ENCODE data around the gene ELF2. TPM values are rescaled to one million over a fixed set of nuclear protein-coding genes. Genes with fewer than 3 reads are reported as not detected.
A peak's percentile ranks its signal among the peaks of the same experiment; 100 is the strongest.

Gene ELF2
- total and polyA plus RNA-seq, 5 donors, result 15.6 to 44.0 (median 42.7) TPM

DNA sequence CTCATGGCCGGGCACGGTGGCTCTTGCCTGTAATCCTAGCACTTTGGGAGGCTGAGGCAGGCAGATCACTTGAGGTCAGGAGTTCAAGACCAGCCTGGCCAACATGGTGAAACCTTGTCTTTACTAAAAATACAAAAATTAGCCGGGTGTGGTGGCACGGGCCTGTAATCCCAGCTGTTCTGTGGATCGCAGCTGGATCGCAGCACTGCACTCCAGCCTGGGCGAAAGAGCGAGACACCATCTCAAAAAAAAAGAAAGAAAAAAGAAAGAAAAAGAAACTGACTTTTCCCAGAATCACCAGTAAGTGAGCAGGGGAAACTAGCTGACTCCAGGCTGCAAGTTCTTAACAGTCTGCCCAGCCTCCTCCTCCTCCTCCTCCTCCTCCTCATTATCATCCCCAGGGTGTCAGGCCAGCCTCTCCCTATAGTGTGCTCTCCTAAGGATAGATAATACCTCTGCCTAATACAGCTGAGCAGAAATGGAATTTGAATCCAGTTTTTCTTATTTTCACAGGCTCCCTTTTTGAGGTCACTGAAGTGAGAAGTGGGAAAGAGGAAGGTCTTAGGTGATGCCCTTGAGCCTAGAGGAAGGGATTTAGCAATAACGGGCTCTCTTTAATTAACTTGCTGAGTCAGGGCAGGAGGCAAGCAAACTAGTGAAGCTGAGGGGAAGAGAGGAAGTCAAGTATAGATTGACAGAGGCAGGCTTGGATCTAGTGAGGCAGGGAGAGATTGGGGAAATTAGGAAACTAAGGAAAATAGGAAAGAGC is 11.8 kb upstream of the ELF2 start:
- ATAC-seq (peak; percentile 70 to 71), DNase-seq (no peak)
- Histone ChIP-seq H3K4me3 (ENCODE audit: low read length) (no peak overlapping the region), H3K9me3 (ENCODE audit: control insufficient read depth, low read length) (no peaks in the 10 kb centered on the region), H3K27me3 (ENCODE audit: control insufficient read depth, insufficient read depth) (no peaks in the 10 kb centered on the region), H3K4me1 (ENCODE audit: control insufficient read depth, insufficient read depth, low read length) (peaks cover 2% of the 10 kb centered on the region), H3K27ac (ENCODE audit: low read length) (no peak overlapping the region)
- intact Hi-C loops (cut with DNase I), result loop anchor here in 1 of 4 donors (10.0 kb wide), 1 partner anchor 84 kb away; no protein-coding TSS in a partner anchor
- WGBS, result 65% methylated on average over 9 of the region's 9 CpGs

GRCh38 chr4:139184129-139184528 is 7.1 kb upstream of the ELF2 start:
- intact Hi-C loops (cut with DNase I), result loop anchor here in 1 of 4 donors (10.0 kb wide), 1 partner anchor 79 kb away; no protein-coding TSS in a partner anchor
- no peak for ATAC-seq

GRCh38 chr4:139177869-139178619 is 1.0 kb upstream of the ELF2 start:
- peak; percentile 89 to 93 for ATAC-seq
- Histone ChIP-seq H3K9me3 (ENCODE audit: control insufficient read depth, low read length) (no peaks in the 10 kb centered on the region), H3K4me3 (ENCODE audit: low read length) (peak overlapping the region; percentile 96), H3K4me1 (ENCODE audit: control insufficient read depth, insufficient read depth, low read length) (no peaks in the 10 kb centered on the region), H3K27ac (ENCODE audit: low read length) (peak overlapping the region; percentile 99), H3K27me3 (ENCODE audit: control insufficient read depth, insufficient read depth) (no peaks in the 10 kb centered on the region)
- WGBS, result under 1% methylated on average over 70 of the region's 70 CpGs
- DNase-seq, result peak; percentile 97 to 98 (median 98)
- intact Hi-C loops (cut with DNase I), result loop anchor here in 1 of 4 donors (10.0 kb wide), 1 partner anchor 127 kb away; the partner anchor contains the start of genes NAA15 and NDUFC1

More at GRCh38 chr4:139184129-139184528, 7.1 kb upstream of the ELF2 start:
- H3K4me1 ChIP-seq (ENCODE audit: control insufficient read depth, insufficient read depth, low read length), result peaks cover 2% of the 10 kb centered on the region
- DNase-seq, result no peak
- H3K9me3 ChIP-seq (ENCODE audit: control insufficient read depth, low read length), result no peaks in the 10 kb centered on the region
- H3K27me3 ChIP-seq (ENCODE audit: control insufficient read depth, insufficient read depth), result no peaks in the 10 kb centered on the region
- no peak overlapping the region for H3K27ac ChIP-seq (ENCODE audit: low read length)
- H3K4me3 ChIP-seq (ENCODE audit: low read length), result no peak overlapping the region

GRCh38 chr4:139176302-139177048 is 543 bp downstream of the ELF2 start:
- Histone ChIP-seq H3K4me3 (ENCODE audit: low read length) (peak overlapping the region; percentile 96), H3K9me3 (ENCODE audit: control insufficient read depth, low read length) (no peaks in the 10 kb centered on the region), H3K4me1 (ENCODE audit: control insufficient read depth, insufficient read depth, low read length) (no peaks in the 10 kb centered on the region), H3K27ac (ENCODE audit: low read length) (peak overlapping the region; percentile 99), H3K27me3 (ENCODE audit: control insufficient read depth, insufficient read depth) (no peaks in the 10 kb centered on the region)
- DNase-seq, result peak; percentile 89 to 94 (median 93)
- under 1% methylated on average over 89 of the region's 89 CpGs for WGBS
- ATAC-seq, result peak; percentile 76 to 88
- intact Hi-C loops (cut with DNase I), result loop anchor here in 1 of 4 donors (10.0 kb wide), 1 partner anchor 128 kb away; the partner anchor contains the start of genes NAA15 and NDUFC1

DNA sequence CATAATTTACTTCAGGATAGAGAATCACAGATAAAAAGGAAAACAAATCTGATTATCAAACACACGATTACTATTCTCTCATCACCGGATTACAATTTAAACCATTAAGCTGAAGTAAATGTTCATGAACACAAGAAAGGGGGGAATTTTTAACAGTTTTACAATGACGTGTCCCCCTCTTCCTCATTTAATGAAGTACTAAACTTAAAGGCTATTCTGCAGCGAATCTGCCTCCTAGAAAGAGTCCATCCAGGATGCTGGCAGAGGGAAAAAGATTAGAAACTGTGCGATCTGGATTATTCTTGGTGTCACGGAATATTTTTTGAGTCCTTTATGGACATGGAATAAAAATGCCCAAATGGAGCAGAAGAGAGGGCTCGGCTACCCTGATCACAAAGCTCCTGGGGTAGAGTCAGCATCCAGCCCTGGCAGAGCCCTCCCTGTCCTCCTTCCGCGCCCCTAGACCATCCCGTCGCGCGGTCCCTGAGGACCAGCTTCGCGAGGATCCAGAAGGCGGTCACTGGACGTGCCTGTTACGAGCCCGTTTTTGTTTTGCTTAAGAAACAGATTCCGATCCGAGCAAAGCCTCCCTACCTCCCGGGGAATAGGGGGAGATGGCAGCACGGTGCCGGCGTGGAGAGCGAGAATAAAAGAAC is 1.2 kb downstream of the ELF2 start:
- no peak for DNase-seq
- Histone ChIP-seq H3K4me1 (ENCODE audit: control insufficient read depth, insufficient read depth, low read length) (peaks cover 2% of the 10 kb centered on the region), H3K4me3 (ENCODE audit: low read length) (peak overlapping the region; percentile 96), H3K9me3 (ENCODE audit: control insufficient read depth, low read length) (no peaks in the 10 kb centered on the region), H3K27ac (ENCODE audit: low read length) (peak overlapping the region; percentile 99), H3K27me3 (ENCODE audit: control insufficient read depth, insufficient read depth) (no peaks in the 10 kb centered on the region)
- intact Hi-C loops (cut with DNase I), result loop anchor here in 1 of 4 donors (10.0 kb wide), 1 partner anchor 129 kb away; the partner anchor contains the start of genes NAA15 and NDUFC1
- ATAC-seq, result peak; percentile 0 to 3
- 3% methylated on average over 26 of the region's 26 CpGs for WGBS

DNA sequence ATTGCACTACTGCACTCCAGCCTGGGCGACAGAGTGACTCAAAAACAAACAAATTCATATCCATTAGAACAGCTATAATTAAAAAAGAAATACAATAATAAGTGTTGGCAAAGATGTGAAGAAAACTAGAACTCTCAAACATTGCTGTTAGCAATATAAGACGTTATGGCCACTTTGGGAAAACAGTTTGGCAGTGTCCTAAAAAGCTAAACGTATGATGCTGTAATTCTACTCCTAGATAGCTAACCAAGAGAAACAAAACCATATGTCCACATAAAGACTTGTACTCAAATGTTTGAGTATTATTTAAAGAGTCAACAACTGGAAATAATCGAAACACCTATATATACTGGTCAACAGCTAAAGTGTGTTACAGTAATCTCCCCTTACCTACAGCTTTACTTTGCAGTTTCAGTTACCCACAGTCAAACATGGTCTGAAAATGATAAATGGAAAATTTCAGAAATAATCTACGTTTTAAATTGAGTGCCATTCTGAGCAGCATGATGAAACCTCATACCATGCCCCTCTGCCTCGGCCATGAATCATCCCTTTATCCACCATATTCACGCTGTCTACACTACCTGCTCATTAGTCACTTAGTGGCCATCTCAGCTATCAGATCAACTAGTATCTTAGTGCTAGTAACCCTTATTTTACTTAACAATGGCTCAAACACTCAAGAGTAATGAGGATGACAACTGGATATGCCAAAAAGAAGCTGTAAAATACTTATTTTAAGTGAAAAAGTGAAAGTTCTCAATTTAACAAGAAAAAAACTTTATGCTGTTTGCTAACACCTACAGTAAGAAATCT is 4.9 kb downstream of the ELF2 start:
- Histone ChIP-seq H3K4me1 (ENCODE audit: control insufficient read depth, insufficient read depth, low read length) (peaks cover 4% of the 10 kb centered on the region), H3K9me3 (ENCODE audit: control insufficient read depth, low read length) (no peaks in the 10 kb centered on the region), H3K27me3 (ENCODE audit: control insufficient read depth, insufficient read depth) (no peaks in the 10 kb centered on the region), H3K4me3 (ENCODE audit: low read length) (no peak overlapping the region), H3K27ac (ENCODE audit: low read length) (no peak overlapping the region)
- ATAC-seq, result no peak
- no peak for DNase-seq
- 69% methylated on average over 7 of the region's 7 CpGs for WGBS
- intact Hi-C loops (cut with DNase I), result loop anchor here in 1 of 4 donors (10.0 kb wide), 1 partner anchor 133 kb away; the partner anchor contains the start of genes NAA15 and NDUFC1

DNA sequence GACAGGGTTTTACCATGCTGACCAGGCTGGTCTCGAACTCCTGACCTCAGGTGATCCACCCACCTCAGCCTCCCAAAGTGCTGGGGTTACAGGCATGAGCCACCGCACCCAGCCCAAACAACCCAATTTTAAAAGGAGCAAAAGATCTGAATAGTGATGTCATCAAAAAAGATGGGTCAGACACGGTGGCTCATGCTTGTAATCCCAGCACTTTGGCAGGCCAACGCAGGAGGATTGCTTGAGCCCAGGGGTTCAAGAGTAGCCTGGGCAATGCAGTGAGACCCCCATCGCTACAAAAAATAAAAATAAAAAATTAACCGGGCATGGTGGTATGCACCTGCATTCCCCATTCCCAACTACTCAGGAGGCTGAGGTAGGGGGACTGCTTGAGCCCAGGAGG is 6.1 kb downstream of the ELF2 start:
- H3K27ac ChIP-seq (ENCODE audit: low read length), result no peak overlapping the region
- H3K27me3 ChIP-seq (ENCODE audit: control insufficient read depth, insufficient read depth), result no peaks in the 10 kb centered on the region
- H3K4me1 ChIP-seq (ENCODE audit: control insufficient read depth, insufficient read depth, low read length), result peaks cover 4% of the 10 kb centered on the region
- no peak overlapping the region for H3K4me3 ChIP-seq (ENCODE audit: low read length)
- WGBS, result 96% methylated on average over 6 of the region's 6 CpGs
- ATAC-seq (no peak), DNase-seq (no peak)
- no peaks in the 10 kb centered on the region for H3K9me3 ChIP-seq (ENCODE audit: control insufficient read depth, low read length)
- intact Hi-C loops (cut with DNase I), result loop anchor here in 1 of 4 donors (10.0 kb wide), 1 partner anchor 134 kb away; the partner anchor contains the start of genes NAA15 and NDUFC1

DNA sequence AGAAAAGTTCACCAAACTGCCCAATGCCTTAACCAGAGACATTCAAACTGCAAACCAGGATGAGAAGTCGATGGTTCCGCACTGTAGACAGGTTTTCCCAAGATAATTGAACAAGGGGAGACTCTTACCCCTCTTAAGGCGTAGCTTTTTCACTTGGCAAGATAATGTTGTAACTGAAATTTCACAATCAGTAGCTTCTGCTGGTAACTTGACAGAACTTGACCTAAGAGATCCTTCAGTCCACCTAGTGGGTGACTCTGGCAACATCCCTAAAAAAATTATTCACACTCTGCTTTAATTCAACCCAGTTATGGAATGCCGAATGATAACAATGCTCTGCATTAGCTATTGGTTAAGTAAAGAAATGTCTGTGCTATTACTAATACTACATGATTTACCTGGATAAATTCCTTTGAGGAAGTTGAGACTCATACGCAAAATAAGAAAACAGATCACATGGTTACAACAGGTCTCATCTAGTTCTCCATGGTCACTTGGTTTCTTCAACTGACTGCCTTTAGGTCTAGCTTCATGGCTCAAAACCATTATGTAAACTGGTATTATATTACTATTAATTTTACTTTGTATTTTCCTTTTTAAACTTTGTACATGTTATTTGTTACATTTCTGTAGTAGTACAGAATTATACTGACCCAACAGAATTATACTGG is 9.1 kb downstream of the ELF2 start:
- WGBS, result 63% methylated on average over 5 of the region's 5 CpGs
- peaks cover 4% of the 10 kb centered on the region for H3K4me1 ChIP-seq (ENCODE audit: control insufficient read depth, insufficient read depth, low read length)
- intact Hi-C loops (cut with DNase I), result loop anchor here in 2 of 4 donors (10.0 kb wide), 2 partner anchors 53 to 63 kb away; no protein-coding TSS in a partner anchor
- H3K27me3 ChIP-seq (ENCODE audit: control insufficient read depth, insufficient read depth), result no peaks in the 10 kb centered on the region
- ATAC-seq (peak; percentile 45 to 72), DNase-seq (no peak)
- H3K9me3 ChIP-seq (ENCODE audit: control insufficient read depth, low read length), result no peaks in the 10 kb centered on the region
- no peak overlapping the region for H3K27ac ChIP-seq (ENCODE audit: low read length)
- H3K4me3 ChIP-seq (ENCODE audit: low read length), result no peak overlapping the region

DNA sequence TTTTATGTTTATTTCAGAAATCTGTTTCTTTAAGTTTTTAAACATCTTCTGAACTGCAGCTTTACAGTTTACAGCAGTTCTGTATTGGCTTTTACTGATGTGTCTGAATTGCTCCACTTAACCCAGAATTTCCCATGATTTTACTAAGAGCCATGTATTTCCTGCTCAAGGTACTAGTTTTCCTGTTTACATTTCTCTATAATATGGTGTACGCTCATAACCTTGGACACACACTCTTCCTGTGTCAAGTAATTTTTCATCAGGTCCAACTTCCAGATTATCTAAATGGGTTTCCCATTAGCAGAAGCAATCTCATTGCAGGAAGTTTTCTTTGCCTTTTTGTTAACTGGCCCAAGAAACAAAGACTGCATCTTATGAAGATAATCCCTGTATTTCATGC is 12.3 kb downstream of the ELF2 start:
- Histone ChIP-seq H3K27me3 (ENCODE audit: control insufficient read depth, insufficient read depth) (no peaks in the 10 kb centered on the region), H3K27ac (ENCODE audit: low read length) (no peak overlapping the region), H3K4me3 (ENCODE audit: low read length) (no peak overlapping the region), H3K9me3 (ENCODE audit: control insufficient read depth, low read length) (no peaks in the 10 kb centered on the region), H3K4me1 (ENCODE audit: control insufficient read depth, insufficient read depth, low read length) (peaks cover 3% of the 10 kb centered on the region)
- intact Hi-C loops (cut with DNase I), result loop anchor here in 2 of 4 donors (10.0 kb wide), 2 partner anchors 50 to 60 kb away; no protein-coding TSS in a partner anchor
- WGBS, result 68% methylated on average over 1 of the region's 1 CpG
- ATAC-seq, result no peak
- DNase-seq, result no peak
